K562 (cell line): ENCODE data around the gene ELOVL5. TPM values are rescaled to one million over a fixed set of nuclear protein-coding genes. Genes with fewer than 3 reads are reported as not detected.

Experiments used
- DDX20 ChIP-seq: fragments of 450-650 bp; IDR thresholded peaks from 2 replicates; pipeline ENCODE4 v1.6.1; 2016; ENCODE audit warnings: missing genetic modification characterization, low read depth, mild to moderate bottlenecking, missing compliant biosample characterization, moderate library complexity
- E2F5 ChIP-seq: sonication (generic); formaldehyde crosslinking; IDR thresholded peaks from 2 replicates; pipeline ENCODE4 v1.8.0; 2022; ENCODE audit warnings: mild to moderate bottlenecking, missing genetic modification reagents
- JUN ChIP-seq, 2 experiments: sonication (generic) in 1 of 2; formaldehyde crosslinking in 1 of 2; IDR thresholded peaks; 2 replicates each; pipeline versions ENCODE4 v1.6.1 to v1.8.0; 2012 to 2022; ENCODE audit warnings: borderline replicate concordance in 2 of 2, mild to moderate bottlenecking in 2 of 2, improper control_type of control experiment in 1 of 2, low read depth in 1 of 2, low read length in 1 of 2, missing genetic modification reagents in 1 of 2
- L3MBTL2 ChIP-seq: fragments of 450-650 bp; IDR thresholded peaks from 2 replicates; pipeline ENCODE4 v1.6.1; 2016; ENCODE audit warnings: mild to moderate bottlenecking, moderate library complexity
- LCOR ChIP-seq: sonication (generic); formaldehyde crosslinking; IDR thresholded peaks from 2 replicates; pipeline ENCODE4 v1.8.0; 2022; ENCODE audit warnings: mild to moderate bottlenecking, missing genetic modification reagents
- NCOA6 ChIP-seq: fragments of 450-650 bp; IDR thresholded peaks from 2 replicates; pipeline ENCODE4 v1.6.1; 2017; ENCODE audit warnings: mild to moderate bottlenecking
- TAL1 ChIP-seq: fragments of 450-650 bp; IDR thresholded peaks from 2 replicates; pipeline ENCODE4 v1.6.1; 2016; ENCODE audit warnings: mild to moderate bottlenecking
- ZNF407 ChIP-seq: fragments of 450-650 bp; IDR thresholded peaks from 2 replicates; pipeline ENCODE4 v1.6.1; 2016; ENCODE audit warnings: low read depth
- ZNF408 ChIP-seq: fragments of 250-450 bp; sonication (Bioruptor Pico); IDR thresholded peaks from 2 replicates; pipeline ENCODE4 v1.4.0; 2020; ENCODE audit warnings: low read depth, mild to moderate bottlenecking, moderate library complexity
- ZNF584 ChIP-seq: fragments of 200-800 bp; sonication (Bioruptor generic); IDR thresholded peaks from 2 replicates; pipeline ENCODE4 v1.6.1; 2016; ENCODE audit warnings: low read depth, mild to moderate bottlenecking, missing genetic modification characterization, missing compliant biosample characterization
- ZNF695 ChIP-seq: fragments of 450-650 bp; formaldehyde crosslinking; IDR thresholded peaks from 2 replicates; pipeline ENCODE4 v1.4.0; 2020; ENCODE audit warnings: mild to moderate bottlenecking, moderate library complexity
- polyA plus RNA-seq, 8 experiments: library from polyadenylated mRNA; depleted of rRNA in 4 of 8; stranded (reverse) in 5 of 8; unstranded in 3 of 8; fragments of >200 nt; fragmentation: Nextera tagmentation in 2 of 8; fragmentation: Illumina TruSeq in 1 of 8; extraction: Ambion mirVana in 2 of 8; extraction: Trizol in 1 of 8; gene quantifications; 2 replicates each; pipeline versions ENCODE4 v1.2.1 to v1.2.3, GENCODE V29; 2011 to 2014; ENCODE audit warnings: inconsistent platforms in 1 of 8, missing spikeins in 1 of 8
- total RNA-seq, 7 experiments: library from RNA; depleted of rRNA in 6 of 7; stranded (reverse); fragments of >200 nt in 6 of 7; fragmentation: Illumina TruSeq in 2 of 7; extraction: Trizol in 2 of 7; gene quantifications; 2 replicates each; pipeline versions ENCODE4 v1.2.1 to v1.2.3, GENCODE V29; 2011 to 2021; ENCODE audit warnings: low replicate concordance in 1 of 7
- TF ChIP-seq, protein P1 (sequence below): fragments of 250-450 bp; sonication (Bioruptor Pico); IDR thresholded peaks from 2 replicates; pipeline ENCODE4 v1.9.0; 2021; ENCODE audit warnings: mild to moderate bottlenecking, inconsistent platforms

ELOVL5 gene
- total and polyA plus RNA-seq, 9 of the 15 experiments (the other 6 are each of a cell fraction or from before 2014, with no cell fraction given) = 70.6 to 245 (median 132) TPM

DNA sequence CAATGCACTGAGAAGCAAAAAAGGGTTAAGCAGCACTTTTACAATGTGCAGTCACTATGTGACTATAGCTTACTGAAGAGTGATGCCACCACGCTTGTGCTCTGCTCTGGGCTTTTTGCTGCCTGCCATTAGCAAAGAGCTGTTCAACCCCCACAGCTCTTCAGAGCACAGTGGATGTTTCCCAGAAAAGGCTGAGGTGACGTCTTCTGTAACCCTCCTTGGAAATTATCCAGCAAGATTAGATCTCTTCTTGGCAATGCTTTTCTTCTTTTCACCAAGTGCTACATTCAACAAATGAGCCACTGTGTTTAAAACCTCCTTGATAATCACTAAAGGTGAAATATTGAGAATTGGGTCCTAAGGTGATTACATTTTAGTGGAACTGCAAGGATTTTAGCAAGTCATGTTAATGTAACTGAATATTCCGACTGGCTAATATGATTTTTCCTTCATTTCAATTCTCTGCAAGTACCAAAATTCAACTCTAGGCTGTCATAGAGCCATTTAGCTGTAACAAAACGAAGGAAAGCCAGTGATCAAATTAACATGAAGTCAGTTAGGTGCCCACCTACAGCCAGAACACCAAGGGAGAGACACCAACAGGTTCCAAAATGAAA lies 34.9 kb downstream of the ELOVL5 start (continued):
- TF ChIP-seq ZNF584 (CRISPR knock-in tag) = peak; percentile 63; the same call in 1 of the 2 replicates
- no peak for TF ChIP-seq TAL1
- TF ChIP-seq E2F5 (CRISPR knock-in tag) = no peak
- TF ChIP-seq NCOA6 = no peak
- TF ChIP-seq, protein P1, sequence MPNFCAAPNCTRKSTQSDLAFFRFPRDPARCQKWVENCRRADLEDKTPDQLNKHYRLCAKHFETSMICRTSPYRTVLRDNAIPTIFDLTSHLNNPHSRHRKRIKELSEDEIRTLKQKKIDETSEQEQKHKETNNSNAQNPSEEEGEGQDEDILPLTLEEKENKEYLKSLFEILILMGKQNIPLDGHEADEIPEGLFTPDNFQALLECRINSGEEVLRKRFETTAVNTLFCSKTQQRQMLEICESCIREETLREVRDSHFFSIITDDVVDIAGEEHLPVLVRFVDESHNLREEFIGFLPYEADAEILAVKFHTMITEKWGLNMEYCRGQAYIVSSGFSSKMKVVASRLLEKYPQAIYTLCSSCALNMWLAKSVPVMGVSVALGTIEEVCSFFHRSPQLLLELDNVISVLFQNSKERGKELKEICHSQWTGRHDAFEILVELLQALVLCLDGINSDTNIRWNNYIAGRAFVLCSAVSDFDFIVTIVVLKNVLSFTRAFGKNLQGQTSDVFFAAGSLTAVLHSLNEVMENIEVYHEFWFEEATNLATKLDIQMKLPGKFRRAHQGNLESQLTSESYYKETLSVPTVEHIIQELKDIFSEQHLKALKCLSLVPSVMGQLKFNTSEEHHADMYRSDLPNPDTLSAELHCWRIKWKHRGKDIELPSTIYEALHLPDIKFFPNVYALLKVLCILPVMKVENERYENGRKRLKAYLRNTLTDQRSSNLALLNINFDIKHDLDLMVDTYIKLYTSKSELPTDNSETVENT (CRISPR knock-in tag) = no peak
- no peak for TF ChIP-seq DDX20 (tag)
- TF ChIP-seq JUN (IDR thresholded peaks at IDR 0.05; ENCODE audit: borderline replicate concordance, low read depth, low read length) = peak; percentile 75; the same call in 1 of the 2 replicates
- no peak for TF ChIP-seq JUN (CRISPR knock-in tag; IDR thresholded peaks at IDR 0.05; ENCODE audit: borderline replicate concordance)
- TF ChIP-seq ZNF407 = no peak
- no peak for TF ChIP-seq L3MBTL2
- no peak for TF ChIP-seq ZNF695 (CRISPR knock-in tag)
- no peak for TF ChIP-seq LCOR (CRISPR knock-in tag)
- no peak for TF ChIP-seq ZNF408
